Ovary (tissue), 9 donors: ENCODE data around the gene SLC9A3. TPM values are rescaled to one million over a fixed set of nuclear protein-coding genes. Genes with fewer than 3 reads are reported as not detected.

Source experiments
- DNase-seq, 5 donors: peaks; one replicate each; pipeline ENCODE4 v3.0.0-alpha.2; 2019 to 2020
- H3K27ac ChIP-seq, 2 donors: fragments of 200-600 bp; one replicate each; pipeline versions ENCODE4 v1.5.1 to v1.8.0; 2019 to 2022
- H3K27me3 ChIP-seq: fragments of 200-600 bp; one replicate; pipeline ENCODE4 v1.8.0; 2022
- H3K36me3 ChIP-seq: fragments of 200-600 bp; sonication (generic); one replicate; pipeline ENCODE4 v1.5.1; 2019
- H3K4me1 ChIP-seq: one replicate; pipeline ENCODE4 v1.8.1; 2013; ENCODE audit warnings: mild to moderate bottlenecking, moderate library complexity; ENCODE audit not compliant: insufficient read depth
- H3K4me3 ChIP-seq: fragments of 200-600 bp; sonication (generic); one replicate; pipeline ENCODE4 v1.5.1; 2017
- H3K9me3 ChIP-seq, 2 donors: fragments of 200-600 bp in 1 of 2; sonication (generic) in 1 of 2; one replicate each; pipeline versions ENCODE4 v1.5.1 to v1.8.1; 2013 to 2019; ENCODE audit warnings: mild to moderate bottlenecking in 1 of 2, moderate library complexity in 1 of 2
- EP300 ChIP-seq: sonication (generic); formaldehyde crosslinking; IDR thresholded peaks from one replicate; pipeline ENCODE4 v1.6.1; 2017; ENCODE audit warnings: antibody characterized with exemption
- POLR2A ChIP-seq: fragments of 450-650 bp; IDR thresholded peaks from one replicate; pipeline ENCODE4 v1.6.1; 2017; ENCODE audit warnings: antibody characterized with exemption, mild to moderate bottlenecking, moderate library complexity
- WGBS, 3 donors: extraction: QIAGEN DNeasy Blood & Tissue Kit in 1 of 3; methylation state at CpG; one replicate each; pipeline versions ENCODE4 v1.1.5 to v1.1.7; 2013 to 2017; 5-methylcytosine and 5-hydroxymethylcytosine counted together
- intact Hi-C, 4 donors: fragments of 100-400 bp; cut with DNase I; formaldehyde crosslinking; loops; one replicate each; pipeline versions ENCODE4 v1.11.0 to v1.15.1; 2022 to 2023
- polyA plus RNA-seq, 2 donors: library from polyadenylated mRNA; stranded (reverse); fragments of 200-250 nt in 1 of 2; fragments of 350-450 nt in 1 of 2; fragmentation: Illumina TruSeq in 1 of 2; extraction: RNeasy Lipid Tissue Mini Kit (QIAGEN cat#74804) in 1 of 2; gene quantifications; one replicate each; pipeline ENCODE4 v1.2.3, GENCODE V29; 2013 to 2014
- total RNA-seq, 7 donors: library from RNA; depleted of rRNA in 2 of 7; stranded (reverse); fragments of >200 nt in 2 of 7; fragmentation: NEBNext Ultra II Directional in 3 of 7; extraction: Animal tissue kit (Norgen Biotek cat#: 25700) in 3 of 7; gene quantifications; one replicate each; pipeline versions ENCODE4 v1.1.0 to v1.2.4, GENCODE V29; 2016 to 2023
- TF ChIP-seq, protein P1 (sequence below), 3 donors: fragments of 450-650 bp in 2 of 3; fragments of 200-600 bp in 1 of 3; IDR thresholded peaks; one replicate each; pipeline versions ENCODE4 v1.5.1 to v1.8.0; 2016 to 2022; ENCODE audit warnings: antibody characterized with exemption in 3 of 3, mild to moderate bottlenecking in 1 of 3
- donor health status: DM: no; HTN: no; CAD: no; lungs with moderate emphysema.
- donor health status: DM: no; HTN: no; CAD: no.
- donor health status: Bipolar disorder and iron deficiency.
- donor health status: DM: yes; HTN: yes; CAD: no.
- donor health status: DM: no; HTN: no; CAD: no.
- donor health status: DM: yes; HTN: yes; CAD: no.

SLC9A3 gene
- total and polyA plus RNA-seq, 9 donors = 1.2 to 3.6 (median 1.9) TPM

- TF ChIP-seq EP300 (no peak), POLR2A (no peak)
- TF ChIP-seq, protein P1, sequence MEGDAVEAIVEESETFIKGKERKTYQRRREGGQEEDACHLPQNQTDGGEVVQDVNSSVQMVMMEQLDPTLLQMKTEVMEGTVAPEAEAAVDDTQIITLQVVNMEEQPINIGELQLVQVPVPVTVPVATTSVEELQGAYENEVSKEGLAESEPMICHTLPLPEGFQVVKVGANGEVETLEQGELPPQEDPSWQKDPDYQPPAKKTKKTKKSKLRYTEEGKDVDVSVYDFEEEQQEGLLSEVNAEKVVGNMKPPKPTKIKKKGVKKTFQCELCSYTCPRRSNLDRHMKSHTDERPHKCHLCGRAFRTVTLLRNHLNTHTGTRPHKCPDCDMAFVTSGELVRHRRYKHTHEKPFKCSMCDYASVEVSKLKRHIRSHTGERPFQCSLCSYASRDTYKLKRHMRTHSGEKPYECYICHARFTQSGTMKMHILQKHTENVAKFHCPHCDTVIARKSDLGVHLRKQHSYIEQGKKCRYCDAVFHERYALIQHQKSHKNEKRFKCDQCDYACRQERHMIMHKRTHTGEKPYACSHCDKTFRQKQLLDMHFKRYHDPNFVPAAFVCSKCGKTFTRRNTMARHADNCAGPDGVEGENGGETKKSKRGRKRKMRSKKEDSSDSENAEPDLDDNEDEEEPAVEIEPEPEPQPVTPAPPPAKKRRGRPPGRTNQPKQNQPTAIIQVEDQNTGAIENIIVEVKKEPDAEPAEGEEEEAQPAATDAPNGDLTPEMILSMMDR (IDR thresholded peaks at IDR 0.05) = no peak
- no peaks in the 10 kb centered on the region for H3K27me3 ChIP-seq
- H3K9me3 ChIP-seq = no peaks in the 10 kb centered on the region
- H3K4me3 ChIP-seq = no peak overlapping the region
- DNase-seq = peak in 1 of 5 donors; percentile 10
- H3K36me3 ChIP-seq = no peaks in the 10 kb centered on the region
- WGBS, 3 donors = 84 to 91% (median 85%) methylated on average over 19 of the region's 19 CpGs
- H3K27ac ChIP-seq = no peak overlapping the region
- intact Hi-C loops = loop anchor here in 1 of 4 donors (10.0 kb wide), 1 partner anchor 131 kb away; no protein-coding TSS in a partner anchor
- H3K4me1 ChIP-seq = peaks cover 14% of the 10 kb centered on the region
Observed at GRCh38 chr5:446066-446882, 78.0 kb downstream of the SLC9A3 start.

GRCh38 chr5:445591-445990, 78.7 kb downstream of the SLC9A3 start:
- no peaks in the 10 kb centered on the region for H3K36me3 ChIP-seq
- DNase-seq = peak in 1 of 5 donors; percentile 10
- no peaks in the 10 kb centered on the region for H3K9me3 ChIP-seq
- intact Hi-C loops = loop anchor here in 1 of 4 donors (10.0 kb wide), 1 partner anchor 131 kb away; no protein-coding TSS in a partner anchor
- no peaks in the 10 kb centered on the region for H3K27me3 ChIP-seq
- TF ChIP-seq, protein P1 (IDR thresholded peaks at IDR 0.05) = no peak
- no peak overlapping the region for H3K27ac ChIP-seq
- no peak overlapping the region for H3K4me3 ChIP-seq
- H3K4me1 ChIP-seq = peaks cover 14% of the 10 kb centered on the region
- WGBS, 3 donors = 86 to 93% (median 88%) methylated on average over 10 of the region's 10 CpGs

DNA sequence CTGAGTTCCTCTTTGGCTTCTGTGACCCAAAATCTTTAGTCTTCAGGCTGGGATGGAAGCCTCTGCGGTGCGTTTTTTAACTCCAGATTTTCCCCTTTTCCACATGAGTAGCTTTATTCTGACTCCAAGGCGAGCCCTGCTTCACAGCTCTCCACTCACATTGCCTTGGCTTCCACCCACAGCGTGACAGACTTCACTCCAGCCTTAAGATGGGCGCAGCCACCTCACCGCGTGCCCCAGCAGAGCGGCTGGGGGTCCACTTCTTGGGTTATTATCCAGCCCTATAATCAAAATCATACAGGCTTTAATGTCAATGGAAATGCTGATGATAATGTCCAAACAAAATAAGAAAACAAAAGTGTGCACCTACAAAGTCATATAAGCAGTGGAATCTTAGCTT, 80.0 kb downstream of the SLC9A3 start:
- Histone ChIP-seq H3K27ac (no peak overlapping the region), H3K36me3 (no peaks in the 10 kb centered on the region), H3K27me3 (no peaks in the 10 kb centered on the region), H3K4me3 (peak overlapping the region; percentile 63), H3K9me3 (no peaks in the 10 kb centered on the region), H3K4me1 (peaks cover 14% of the 10 kb centered on the region)
- 77 to 81% (median 77%) methylated on average over 8 of the region's 8 CpGs for WGBS, 3 donors
- no peak for TF ChIP-seq EP300
- TF ChIP-seq, protein P1 (IDR thresholded peaks at IDR 0.05) = no peak
- TF ChIP-seq POLR2A = no peak
- DNase-seq = peak in 1 of 5 donors; percentile 14
- intact Hi-C loops = loop anchor here in 1 of 4 donors (10.0 kb wide), 1 partner anchor 129 kb away; no protein-coding TSS in a partner anchor

DNA sequence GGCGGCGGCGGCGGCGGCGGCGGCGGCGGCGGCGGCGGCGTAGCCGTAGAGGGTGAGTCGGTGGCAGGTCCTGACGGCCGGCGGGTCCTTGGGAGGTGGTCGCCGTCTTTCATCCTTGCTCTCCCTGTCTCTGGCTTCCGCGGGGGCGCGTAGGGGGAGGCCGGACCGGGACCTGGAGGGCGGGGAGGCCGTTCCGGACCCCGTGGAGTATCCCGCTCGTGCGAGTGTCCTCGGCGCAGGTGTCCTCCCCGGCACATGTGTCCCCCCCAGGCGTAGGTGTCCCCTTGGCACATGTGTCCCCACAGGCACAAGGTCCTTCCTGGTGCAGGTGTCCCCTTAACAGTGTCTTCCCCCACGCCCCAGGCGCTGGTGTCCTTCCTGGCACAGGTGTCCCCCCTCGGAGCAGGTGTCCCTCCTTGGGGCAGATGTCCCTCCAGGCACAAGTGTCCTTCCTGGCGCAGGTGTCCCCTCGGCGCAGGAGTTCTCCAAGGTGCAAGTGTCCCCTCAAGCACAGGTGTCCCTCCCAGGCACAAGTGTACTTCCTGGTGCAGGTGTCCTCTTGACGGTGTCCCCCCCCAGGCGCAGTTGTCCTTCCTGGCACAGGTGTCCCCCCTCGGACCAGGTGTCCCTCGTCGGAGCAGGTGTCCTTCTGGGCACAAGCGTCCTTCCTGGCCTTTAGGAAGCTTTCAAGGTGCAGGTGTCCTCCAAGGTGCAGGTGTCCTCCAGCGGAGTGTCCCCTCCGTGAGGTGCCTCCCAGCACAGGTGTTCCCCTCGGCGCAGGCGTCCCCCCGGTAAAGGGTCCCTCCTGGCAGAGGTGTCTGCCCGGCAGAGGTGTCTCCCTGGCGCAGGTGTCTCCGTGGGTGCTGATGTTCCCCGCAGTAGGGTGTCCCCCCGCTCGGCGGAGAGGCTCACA, 80.8 kb downstream of the SLC9A3 start:
- H3K4me3 ChIP-seq = peak overlapping the region; percentile 63
- TF ChIP-seq EP300 (no peak), POLR2A (no peak)
- TF ChIP-seq, protein P1 (IDR thresholded peaks at IDR 0.05) = no peak
- H3K27ac ChIP-seq = peak overlapping the region in 1 of 2 donors; percentile 63
- peaks cover 14% of the 10 kb centered on the region for H3K4me1 ChIP-seq
- WGBS, 3 donors = 10 to 22% (median 19%) methylated on average over 43 to 59 of the region's 62 CpGs
- peak in 2 of 5 donors; percentile 33 to 59 for DNase-seq
- H3K9me3 ChIP-seq = no peaks in the 10 kb centered on the region
- no peaks in the 10 kb centered on the region for H3K36me3 ChIP-seq
- intact Hi-C loops = loop anchor here in 1 of 4 donors (10.0 kb wide), 1 partner anchor 129 kb away; no protein-coding TSS in a partner anchor
- no peaks in the 10 kb centered on the region for H3K27me3 ChIP-seq
